Spleen (tissue), 7 donors: ENCODE measurements around the gene CAMK2G.

ENCODE experiments used
- CTCF ChIP-seq, 11 experiments: fragments of 200-600 bp in 7 of 11; fragments of 450-650 bp in 4 of 11; sonication (generic) in 4 of 11; IDR thresholded peaks in 8 of 11; conservative IDR thresholded peaks in 3 of 11; 1 replicate in 7 of 11; 2 replicates in 4 of 11; pipeline versions ENCODE4 v1.4.0 to v1.8.0; 2016 to 2021; ENCODE audit warnings: antibody characterized with exemption in 11 of 11, inconsistent platforms in 4 of 11, mild to moderate bottlenecking in 1 of 11
- POLR2A ChIP-seq, 3 donors: fragments of 450-650 bp; IDR thresholded peaks; one replicate each; pipeline ENCODE4 v1.5.1; 2017; ENCODE audit warnings: antibody characterized with exemption in 3 of 3, mild to moderate bottlenecking in 1 of 3
- POLR2AphosphoS5 ChIP-seq, 3 donors: sonication (generic); formaldehyde crosslinking; IDR thresholded peaks; one replicate each; pipeline ENCODE4 v1.5.1; 2017; ENCODE audit warnings: antibody characterized with exemption in 3 of 3
- donor health status: DM: no; HTN: no; CAD: no; lungs with moderate emphysema.
- donor health status: DM: no; HTN: no; CAD: no.
- donor health status: DM: no; HTN: no; CAD: no.

GRCh38 chr10:73886085-73886529 is 11.8 kb upstream of the CAMK2G start:
- TF ChIP-seq CTCF (IDR thresholded peaks at IDR 0.05 in 8 of 11, conservative IDR thresholded peaks at IDR 0.05 in 3 of 11): peak; percentile 79 to 94 (median 88)
- TF ChIP-seq POLR2A (IDR thresholded peaks at IDR 0.05): no peak
- TF ChIP-seq POLR2AphosphoS5 (IDR thresholded peaks at IDR 0.05): peak in 1 of 3 donors; percentile 13
